Effector memory CD4-positive, alpha-beta T cell (primary cell): ENCODE results near the gene TMPRSS6.

Source experiments
- DNase-seq, 3 donors: peaks; one replicate each; pipeline ENCODE4 v3.0.0-alpha.2; 2020
- H3K27ac ChIP-seq: 2 replicates; pipeline ENCODE4 v1.7.0; 2013; ENCODE audit warnings: mild to moderate bottlenecking, low read length, moderate library complexity; ENCODE audit not compliant: insufficient read depth, poor library complexity, severe bottlenecking
- H3K27me3 ChIP-seq: replicated peaks from 2 replicates; pipeline ENCODE4 v1.7.0; 2013; ENCODE audit warnings: mild to moderate bottlenecking, low read length; ENCODE audit not compliant: insufficient read depth, control insufficient read depth, poor library complexity, severe bottlenecking
- H3K36me3 ChIP-seq: 2 replicates; pipeline ENCODE4 v1.7.0; 2013; ENCODE audit warnings: mild to moderate bottlenecking, low read length, moderate library complexity; ENCODE audit not compliant: control insufficient read depth, insufficient read depth
- H3K4me1 ChIP-seq: 2 replicates; pipeline ENCODE4 v1.7.0; 2013; ENCODE audit warnings: low read length, mild to moderate bottlenecking; ENCODE audit not compliant: control insufficient read depth, insufficient read depth, poor library complexity, severe bottlenecking
- H3K4me3 ChIP-seq: 2 replicates; pipeline ENCODE4 v1.7.0; 2013; ENCODE audit warnings: low read length, low read depth, mild to moderate bottlenecking; ENCODE audit not compliant: insufficient read depth, poor library complexity, severe bottlenecking
- H3K9me3 ChIP-seq: 2 replicates; pipeline ENCODE4 v1.7.0; 2013; ENCODE audit warnings: mild to moderate bottlenecking, low read length, moderate library complexity; ENCODE audit not compliant: control insufficient read depth

The TMPRSS6 gene

DNA sequence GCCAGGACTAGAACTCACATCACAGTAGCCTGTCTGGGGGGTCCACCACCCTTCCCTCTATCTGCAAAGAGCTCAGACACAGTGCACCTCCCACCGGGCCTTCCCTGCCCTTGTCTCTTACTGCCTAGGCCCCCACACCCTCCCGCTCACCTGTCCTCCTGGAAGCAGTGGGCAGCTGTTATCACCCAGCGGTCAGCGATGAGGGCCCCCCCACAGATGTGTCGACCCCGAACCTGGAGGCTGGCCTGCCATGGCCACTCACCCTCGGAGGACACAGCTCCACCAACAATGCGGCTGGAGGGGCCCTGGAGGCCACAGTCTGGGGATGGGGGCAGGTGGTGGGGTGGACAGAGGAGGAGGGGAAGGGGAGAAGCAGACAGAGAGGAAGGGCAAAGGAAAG is 39.2 kb downstream of the TMPRSS6 start:
- Histone ChIP-seq H3K9me3 (no peaks in the 10 kb centered on the region), H3K27ac (no peak overlapping the region), H3K36me3 (no peaks in the 10 kb centered on the region), H3K4me3 (no peak overlapping the region), H3K4me1 (no peaks in the 10 kb centered on the region), H3K27me3 (peaks cover 6% of the 10 kb centered on the region)
- DNase-seq, result no peak

- H3K4me3 ChIP-seq, result no peak overlapping the region
- DNase-seq, result no peak
- no peaks in the 10 kb centered on the region for H3K9me3 ChIP-seq
- H3K27me3 ChIP-seq, result peaks cover 6% of the 10 kb centered on the region
- no peaks in the 10 kb centered on the region for H3K36me3 ChIP-seq
- no peaks in the 10 kb centered on the region for H3K4me1 ChIP-seq
- H3K27ac ChIP-seq, result no peak overlapping the region
Measured at GRCh38 chr22:37069719-37070118, 39.8 kb downstream of the TMPRSS6 start.

DNA sequence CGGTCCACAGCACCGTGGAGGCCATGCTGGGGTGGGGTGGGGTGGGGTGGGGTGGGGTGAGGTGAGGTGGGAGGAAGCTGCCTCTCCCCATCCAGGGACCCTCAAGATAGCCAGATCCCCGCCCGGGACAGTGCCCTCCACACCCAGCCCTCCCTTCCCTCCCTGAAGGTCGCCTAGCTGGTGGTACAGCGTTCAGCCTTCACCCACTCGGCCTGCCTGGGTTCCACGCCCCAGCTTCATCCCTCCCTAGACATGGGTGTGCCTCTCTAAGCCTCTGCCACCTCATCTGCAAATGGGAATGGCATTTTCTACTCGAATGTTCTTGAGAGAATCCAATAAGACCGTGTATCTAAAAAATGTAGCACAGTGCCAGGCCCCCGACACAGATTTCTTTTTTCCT is 40.2 kb downstream of the TMPRSS6 start:
- no peak overlapping the region for H3K4me3 ChIP-seq
- no peaks in the 10 kb centered on the region for H3K9me3 ChIP-seq
- no peak for DNase-seq
- H3K4me1 ChIP-seq, result no peaks in the 10 kb centered on the region
- no peak overlapping the region for H3K27ac ChIP-seq
- no peaks in the 10 kb centered on the region for H3K36me3 ChIP-seq
- H3K27me3 ChIP-seq, result peaks cover 6% of the 10 kb centered on the region

- Histone ChIP-seq H3K27me3 (peaks cover 6% of the 10 kb centered on the region), H3K4me3 (no peak overlapping the region), H3K9me3 (no peaks in the 10 kb centered on the region), H3K4me1 (no peaks in the 10 kb centered on the region), H3K27ac (no peak overlapping the region), H3K36me3 (no peaks in the 10 kb centered on the region)
- no peak for DNase-seq
Measured at GRCh38 chr22:37068859-37069258, 40.7 kb downstream of the TMPRSS6 start.

DNA sequence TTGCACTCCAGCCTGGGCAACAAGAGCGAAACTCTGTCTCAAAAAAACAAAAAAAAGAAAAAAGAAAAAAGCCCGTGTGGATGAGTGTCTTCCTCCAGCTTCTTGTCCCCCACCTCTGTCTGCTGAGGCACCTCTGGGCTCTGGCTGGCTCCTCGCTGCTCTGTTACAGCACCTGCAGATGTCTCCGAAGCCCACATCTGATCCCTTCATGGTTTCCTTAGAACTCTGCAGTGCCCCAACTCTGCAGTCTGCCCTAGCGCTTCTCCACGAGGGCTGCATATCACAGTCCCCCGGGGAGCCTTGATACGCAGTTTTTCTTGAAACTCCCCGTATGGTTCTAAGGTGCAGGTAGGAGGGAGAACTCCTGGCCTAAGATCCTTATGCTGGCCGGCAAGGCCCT is 42.1 kb downstream of the TMPRSS6 start:
- peaks cover 6% of the 10 kb centered on the region for H3K27me3 ChIP-seq
- H3K4me1 ChIP-seq, result no peaks in the 10 kb centered on the region
- H3K36me3 ChIP-seq, result no peaks in the 10 kb centered on the region
- no peak overlapping the region for H3K27ac ChIP-seq
- no peaks in the 10 kb centered on the region for H3K9me3 ChIP-seq
- H3K4me3 ChIP-seq, result no peak overlapping the region
- DNase-seq, result no peak

DNA sequence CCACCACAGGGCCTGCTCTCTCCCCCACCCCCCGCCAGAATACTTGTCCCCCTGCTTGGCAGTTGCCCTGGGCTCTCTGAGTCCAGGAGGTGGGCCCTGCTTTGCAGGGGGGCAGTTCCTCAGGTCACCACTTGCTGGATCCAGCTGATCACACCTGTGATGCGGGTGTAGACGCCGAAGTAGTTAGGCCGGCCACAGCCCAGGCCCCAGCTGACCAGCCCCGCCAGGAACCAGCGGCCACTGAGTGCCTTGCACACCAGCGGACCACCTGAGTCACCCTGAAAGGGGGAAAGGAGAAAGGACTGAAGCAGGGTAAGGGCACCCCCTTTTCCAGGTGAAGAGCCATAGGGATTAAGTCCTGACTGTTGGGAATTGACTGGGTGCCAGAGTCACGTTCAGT is 43.6 kb downstream of the TMPRSS6 start:
- H3K9me3 ChIP-seq, result no peaks in the 10 kb centered on the region
- no peaks in the 10 kb centered on the region for H3K4me1 ChIP-seq
- H3K4me3 ChIP-seq, result no peak overlapping the region
- H3K36me3 ChIP-seq, result no peaks in the 10 kb centered on the region
- H3K27ac ChIP-seq, result no peak overlapping the region
- no peak for DNase-seq
- peaks cover 5% of the 10 kb centered on the region for H3K27me3 ChIP-seq

DNA sequence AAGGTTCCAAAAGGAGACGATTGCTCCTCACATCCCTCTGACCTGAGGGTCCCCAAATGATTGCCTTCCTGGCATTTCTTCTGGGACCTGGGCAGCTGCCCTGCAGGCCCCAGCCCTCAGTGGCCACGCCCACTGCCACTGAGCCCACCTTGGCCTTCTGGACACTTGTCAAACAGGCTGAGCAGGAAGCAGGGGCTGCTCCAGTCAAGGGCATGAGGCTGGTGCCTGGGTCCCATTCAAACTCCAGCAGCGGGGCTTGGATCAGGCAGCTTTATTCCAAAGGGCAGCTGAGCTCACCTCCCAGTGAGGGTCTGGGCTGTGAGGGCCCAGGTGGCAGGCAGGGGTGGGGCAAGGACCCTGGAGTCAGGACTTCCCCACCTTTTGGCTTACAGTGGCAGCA is 44.3 kb downstream of the TMPRSS6 start:
- Histone ChIP-seq H3K4me1 (no peaks in the 10 kb centered on the region), H3K9me3 (no peaks in the 10 kb centered on the region), H3K27me3 (peaks cover 4% of the 10 kb centered on the region), H3K27ac (no peak overlapping the region), H3K4me3 (no peak overlapping the region), H3K36me3 (peaks cover 6% of the 10 kb centered on the region)
- DNase-seq, result no peak

DNA sequence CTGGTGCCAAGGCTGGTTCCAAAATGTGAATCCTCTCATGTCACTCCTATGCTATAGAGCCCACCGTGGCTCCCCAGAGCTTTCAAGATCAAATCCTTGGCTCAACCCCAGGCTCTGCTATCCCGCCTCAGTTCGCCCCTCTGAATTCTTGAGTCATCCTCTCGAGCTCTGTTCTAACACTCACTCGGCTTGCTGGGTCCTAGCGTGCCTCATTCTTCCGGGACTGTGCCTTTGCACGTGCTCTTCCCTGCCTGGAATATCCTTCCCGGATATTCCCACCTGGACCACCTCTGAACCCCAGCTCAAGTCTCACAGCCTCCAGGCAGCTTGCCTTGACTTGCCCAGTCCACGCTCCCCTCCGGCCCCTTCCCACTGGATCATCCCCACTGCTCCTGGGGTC is 45.0 kb downstream of the TMPRSS6 start:
- H3K4me1 ChIP-seq, result no peaks in the 10 kb centered on the region
- H3K27ac ChIP-seq, result no peak overlapping the region
- no peak for DNase-seq
- H3K36me3 ChIP-seq, result peaks cover 11% of the 10 kb centered on the region
- H3K9me3 ChIP-seq, result no peaks in the 10 kb centered on the region
- peaks cover 4% of the 10 kb centered on the region for H3K27me3 ChIP-seq
- no peak overlapping the region for H3K4me3 ChIP-seq

- Histone ChIP-seq H3K4me3 (no peak overlapping the region), H3K9me3 (no peaks in the 10 kb centered on the region), H3K4me1 (no peaks in the 10 kb centered on the region), H3K36me3 (peaks cover 16% of the 10 kb centered on the region), H3K27ac (no peak overlapping the region), H3K27me3 (peaks cover under 1% of the 10 kb centered on the region)
- no peak for DNase-seq
Measured at GRCh38 chr22:37063431-37064420, 45.8 kb downstream of the TMPRSS6 start.

GRCh38 chr22:37062702-37063381 is 46.7 kb downstream of the TMPRSS6 start:
- peaks cover 24% of the 10 kb centered on the region for H3K36me3 ChIP-seq
- no peaks in the 10 kb centered on the region for H3K27me3 ChIP-seq
- no peaks in the 10 kb centered on the region for H3K4me1 ChIP-seq
- no peak overlapping the region for H3K4me3 ChIP-seq
- no peaks in the 10 kb centered on the region for H3K9me3 ChIP-seq
- DNase-seq, result no peak
- no peak overlapping the region for H3K27ac ChIP-seq
